HG03520 (cell line): Measurements from ENCODE around the gene TRAK1.

Source experiments
- ATAC-seq: cut with Tn5 transposase; IDR thresholded peaks from one replicate; pipeline ENCODE4 v1.9.1; 2021; ENCODE audit warnings: mild to moderate bottlenecking, moderate library complexity; ENCODE audit not compliant: unreplicated experiment

The TRAK1 gene

DNA sequence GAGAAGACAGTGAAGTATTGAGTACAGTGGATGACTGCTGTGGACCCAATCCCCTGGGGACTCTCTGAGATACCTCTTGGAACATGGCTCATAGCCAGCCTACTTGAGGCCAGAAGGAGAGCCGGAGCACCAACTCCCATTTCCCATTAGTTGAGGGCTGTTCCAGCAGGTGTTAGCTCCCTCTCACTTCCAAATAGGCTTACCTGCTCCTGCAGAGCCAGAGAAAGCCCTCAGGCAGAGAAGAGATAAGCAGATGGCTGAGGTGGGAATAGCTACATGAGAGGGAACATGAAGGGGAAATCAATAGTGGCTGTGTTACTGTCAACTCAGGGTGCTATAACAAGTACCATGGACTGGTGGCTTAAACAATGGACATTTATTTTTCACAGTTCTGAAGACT lies 179.4 kb downstream of the TRAK1 start:
- no peak for ATAC-seq

DNA sequence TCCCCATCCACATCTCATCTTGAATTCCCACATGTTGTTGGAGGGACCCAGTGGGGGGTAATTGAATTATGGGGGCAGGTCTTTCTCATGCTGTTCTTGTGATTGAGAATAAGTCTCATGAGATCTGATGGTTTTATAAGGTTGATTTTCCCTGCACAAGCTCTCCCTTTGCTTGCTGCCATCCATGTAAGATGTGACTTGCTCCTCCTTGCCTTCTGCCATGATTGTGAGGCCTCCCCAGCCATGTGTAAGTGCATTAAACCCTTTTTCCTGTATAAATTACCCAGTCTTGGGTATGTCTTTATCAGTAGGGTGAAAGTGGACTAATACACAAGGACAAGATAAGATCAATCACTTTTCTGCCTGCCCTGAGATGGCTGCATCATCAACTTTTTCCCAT lies 180.6 kb downstream of the TRAK1 start:
- ATAC-seq = no peak

GRCh38 chr3:42273361-42273760 lies 182.2 kb downstream of the TRAK1 start:
- ATAC-seq = no peak

- ATAC-seq = no peak
Measured at GRCh38 chr3:42274266-42274665, 183.1 kb downstream of the TRAK1 start.

- no peak for ATAC-seq
Measured at GRCh38 chr3:42275217-42275616, 184.1 kb downstream of the TRAK1 start.
